CD14-positive monocyte (primary cell): Measurements from ENCODE around the gene CAMSAP3. TPM values are rescaled to one million over a fixed set of nuclear protein-coding genes. Genes with fewer than 3 reads are reported as not detected.
A peak's percentile ranks its signal among the peaks of the same experiment; 100 is the strongest.

ENCODE experiments used
- DNase-seq, 3 donors: peaks; one replicate each; pipeline ENCODE4 v3.0.0-alpha.2; 2011 to 2022
- H2AFZ ChIP-seq: 2 replicates; pipeline ENCODE4 v1.6.0; 2012; ENCODE audit warnings: mild to moderate bottlenecking, low read depth, low read length, inconsistent platforms; ENCODE audit not compliant: insufficient read depth, poor library complexity, severe bottlenecking
- H3K27ac ChIP-seq, 2 donors: 1 replicate in 1 of 2; 2 replicates in 1 of 2; pipeline ENCODE4 v1.5.1; 2012 to 2013; ENCODE audit warnings: low read length in 2 of 2, control low read depth in 1 of 2, inconsistent platforms in 1 of 2, low read depth in 1 of 2, mild to moderate bottlenecking in 1 of 2
- H3K27me3 ChIP-seq, 2 donors: one replicate each; pipeline versions ENCODE4 v1.6.0 to v1.6.1; 2011 to 2013; ENCODE audit warnings: low read length in 2 of 2; ENCODE audit not compliant: control insufficient read depth in 2 of 2, insufficient read depth in 2 of 2
- H3K36me3 ChIP-seq, 2 donors: replicated peaks in 1 of 2; 1 replicate in 1 of 2; 2 replicates in 1 of 2; pipeline versions ENCODE4 v1.5.1 to v1.6.1; 2012 to 2013; ENCODE audit warnings: low read length in 2 of 2, control low read depth in 1 of 2, inconsistent platforms in 1 of 2, mild to moderate bottlenecking in 1 of 2; ENCODE audit not compliant: insufficient read depth in 2 of 2, control insufficient read depth in 1 of 2
- H3K4me1 ChIP-seq, 2 donors: 1 replicate in 1 of 2; 2 replicates in 1 of 2; pipeline versions ENCODE4 v1.5.1 to v1.6.1; 2012 to 2013; ENCODE audit warnings: low read length in 2 of 2, control low read depth in 1 of 2, inconsistent platforms in 1 of 2, mild to moderate bottlenecking in 1 of 2, moderate library complexity in 1 of 2; ENCODE audit not compliant: insufficient read depth in 2 of 2, control insufficient read depth in 1 of 2
- H3K4me2 ChIP-seq: replicated peaks from 2 replicates; pipeline ENCODE3; 2012; ENCODE audit warnings: low read length, moderate library complexity, mild to moderate bottlenecking; ENCODE audit not compliant: poor library complexity, severe bottlenecking; ENCODE audit errors: extremely low read depth
- H3K4me3 ChIP-seq, 3 experiments: fragments of 200-600 bp in 1 of 3; sonication (generic) in 1 of 3; replicated peaks in 1 of 3; 1 replicate in 2 of 3; 2 replicates in 1 of 3; pipeline ENCODE4 v1.5.1; 2011 to 2013; ENCODE audit warnings: low read length in 3 of 3, mild to moderate bottlenecking in 3 of 3, control low read depth in 2 of 3, low read depth in 2 of 3, inconsistent platforms in 1 of 3, moderate library complexity in 1 of 3
- H3K79me2 ChIP-seq: 2 replicates; pipeline ENCODE4 v1.6.0; 2012; ENCODE audit warnings: mild to moderate bottlenecking, control low read depth, inconsistent platforms, low read length, moderate library complexity; ENCODE audit not compliant: insufficient read depth
- H3K9ac ChIP-seq: 2 replicates; pipeline ENCODE4 v1.6.0; 2017; ENCODE audit warnings: low read length, mild to moderate bottlenecking; ENCODE audit not compliant: insufficient read depth, poor library complexity, severe bottlenecking
- H3K9me3 ChIP-seq, 2 donors: replicated peaks in 1 of 2; 1 replicate in 1 of 2; 2 replicates in 1 of 2; pipeline versions ENCODE4 v1.5.1 to v1.6.1; 2012 to 2013; ENCODE audit warnings: low read length in 2 of 2, control low read depth in 1 of 2; ENCODE audit not compliant: control insufficient read depth in 1 of 2, insufficient read depth in 1 of 2
- H4K20me1 ChIP-seq: 2 replicates; pipeline ENCODE4 v1.6.0; 2012; ENCODE audit warnings: mild to moderate bottlenecking, low read length, control low read depth, moderate library complexity; ENCODE audit not compliant: insufficient read depth
- H3K27ac Mint-ChIP-seq, 7 donors: one replicate each; pipeline ENCODE4 v1.8.0; 2020; ENCODE audit warnings: mild to moderate bottlenecking in 7 of 7, mixed read lengths in 7 of 7, moderate library complexity in 6 of 7, inconsistent platforms in 2 of 7
- H3K27me3 Mint-ChIP-seq, 3 donors: one replicate each; pipeline ENCODE4 v1.8.0; 2021 to 2022; ENCODE audit warnings: low read depth in 3 of 3, mild to moderate bottlenecking in 3 of 3, mixed read lengths in 3 of 3, moderate library complexity in 3 of 3, inconsistent platforms in 1 of 3
- H3K36me3 Mint-ChIP-seq, 2 donors: one replicate each; pipeline ENCODE4 v1.8.0; 2020; ENCODE audit warnings: mixed read lengths in 2 of 2, inconsistent platforms in 1 of 2, mild to moderate bottlenecking in 1 of 2
- H3K4me1 Mint-ChIP-seq: one replicate; pipeline ENCODE4 v1.8.0; 2020; ENCODE audit warnings: mild to moderate bottlenecking, mixed read lengths
- H3K4me3 Mint-ChIP-seq, 2 donors: one replicate each; pipeline ENCODE4 v1.8.0; 2020; ENCODE audit warnings: mild to moderate bottlenecking in 2 of 2, mixed read lengths in 2 of 2, moderate library complexity in 1 of 2
- H3K9me3 Mint-ChIP-seq, 7 donors: one replicate each; pipeline ENCODE4 v1.8.0; 2020 to 2022; ENCODE audit warnings: mixed read lengths in 7 of 7, mild to moderate bottlenecking in 6 of 7, moderate library complexity in 6 of 7, inconsistent platforms in 2 of 7
- WGBS: methylation state at CpG from one replicate; pipeline ENCODE4 v1.1.5; 2013; ENCODE audit warnings: missing lambda C conversion rate; ENCODE audit not compliant: insufficient coverage; 5-methylcytosine and 5-hydroxymethylcytosine counted together
- intact Hi-C, 2 donors: fragments of 100-400 bp; cut with micrococcal nuclease; formaldehyde crosslinking; loops; one replicate each; pipeline versions ENCODE4 v1.15.0 to v1.15.1; 2023
- polyA plus RNA-seq, 3 donors: library from polyadenylated mRNA; depleted of rRNA in 1 of 3; unstranded in 2 of 3; stranded (reverse) in 1 of 3; fragments of 300-500 nt in 2 of 3; fragments of >200 nt in 1 of 3; fragmentation: Illumina TruSeq in 2 of 3; gene quantifications; 1 replicate in 2 of 3; 2 replicates in 1 of 3; pipeline ENCODE4 v1.2.3, GENCODE V29; 2012 to 2021
- TF ChIP-seq, protein P1 (sequence below): fragments of 200-600 bp; IDR thresholded peaks from one replicate; pipeline ENCODE4 v1.8.0; 2022; ENCODE audit warnings: antibody characterized with exemption, mild to moderate bottlenecking

The CAMSAP3 gene
- polyA plus RNA-seq, 3 donors = 0.05 TPM; not detected in 2

- DNase-seq = no peak
- peak overlapping the region; percentile 71 to 94 for H3K4me3 Mint-ChIP-seq
- peaks cover 0 to 2% (median 0%) of the 10 kb centered on the region in 7 donors for H3K9me3 Mint-ChIP-seq
Observed at GRCh38 chr19:7645656-7646425, 50.2 kb downstream of the CAMSAP3 start.

DNA sequence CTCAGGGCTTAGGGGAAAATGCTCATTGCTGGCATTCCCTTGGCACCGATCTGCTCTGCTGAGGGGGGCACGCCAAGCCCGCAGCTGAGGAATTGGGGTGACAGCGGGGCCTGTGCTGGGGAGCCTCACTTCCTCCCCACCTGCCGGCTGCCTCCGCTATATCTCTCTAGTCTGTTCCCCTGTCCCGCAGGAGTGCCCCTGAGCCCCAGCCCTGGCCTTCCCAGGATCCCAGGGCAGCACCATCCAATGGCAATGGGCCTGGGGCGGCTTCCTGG lies 50.7 kb downstream of the CAMSAP3 start:
- H3K36me3 ChIP-seq = peaks cover 31 to 56% of the 10 kb centered on the region in 2 donors
- H2AFZ ChIP-seq = no peak overlapping the region
- 40% methylated on average over 7 of the region's 8 CpGs for WGBS
- TF ChIP-seq, protein P1, sequence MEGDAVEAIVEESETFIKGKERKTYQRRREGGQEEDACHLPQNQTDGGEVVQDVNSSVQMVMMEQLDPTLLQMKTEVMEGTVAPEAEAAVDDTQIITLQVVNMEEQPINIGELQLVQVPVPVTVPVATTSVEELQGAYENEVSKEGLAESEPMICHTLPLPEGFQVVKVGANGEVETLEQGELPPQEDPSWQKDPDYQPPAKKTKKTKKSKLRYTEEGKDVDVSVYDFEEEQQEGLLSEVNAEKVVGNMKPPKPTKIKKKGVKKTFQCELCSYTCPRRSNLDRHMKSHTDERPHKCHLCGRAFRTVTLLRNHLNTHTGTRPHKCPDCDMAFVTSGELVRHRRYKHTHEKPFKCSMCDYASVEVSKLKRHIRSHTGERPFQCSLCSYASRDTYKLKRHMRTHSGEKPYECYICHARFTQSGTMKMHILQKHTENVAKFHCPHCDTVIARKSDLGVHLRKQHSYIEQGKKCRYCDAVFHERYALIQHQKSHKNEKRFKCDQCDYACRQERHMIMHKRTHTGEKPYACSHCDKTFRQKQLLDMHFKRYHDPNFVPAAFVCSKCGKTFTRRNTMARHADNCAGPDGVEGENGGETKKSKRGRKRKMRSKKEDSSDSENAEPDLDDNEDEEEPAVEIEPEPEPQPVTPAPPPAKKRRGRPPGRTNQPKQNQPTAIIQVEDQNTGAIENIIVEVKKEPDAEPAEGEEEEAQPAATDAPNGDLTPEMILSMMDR = no peak
- peak overlapping the region in 6 of 7 donors; percentile 50 to 97 (median 92) for H3K27ac Mint-ChIP-seq
- peaks cover 52% of the 10 kb centered on the region for H3K79me2 ChIP-seq
- peaks cover 0 to 2% (median 0%) of the 10 kb centered on the region in 7 donors for H3K9me3 Mint-ChIP-seq
- peaks cover 36% of the 10 kb centered on the region for H3K4me1 Mint-ChIP-seq
- H3K9ac ChIP-seq = peak overlapping the region; percentile 61
- peak overlapping the region; percentile 21 to 75 (median 51) for H3K4me3 ChIP-seq
- H3K4me2 ChIP-seq = peak overlapping the region; percentile 86
- peaks cover 46 to 58% of the 10 kb centered on the region in 2 donors for H3K4me1 ChIP-seq
- no peaks in the 10 kb centered on the region for H3K27me3 ChIP-seq
- intact Hi-C loops = loop anchor here in 1 of 2 donors (5.0 kb wide), 1 partner anchor 36 kb away; the partner anchor contains the start of gene TRAPPC5
- peak overlapping the region; percentile 71 to 94 for H3K4me3 Mint-ChIP-seq
- H3K36me3 Mint-ChIP-seq = peaks cover 33 to 58% of the 10 kb centered on the region in 2 donors
- peak overlapping the region; percentile 73 to 87 for H3K27ac ChIP-seq
- H4K20me1 ChIP-seq = peaks cover 39% of the 10 kb centered on the region
- peaks cover 0 to 2% (median 1%) of the 10 kb centered on the region in 3 donors for H3K27me3 Mint-ChIP-seq
- DNase-seq = no peak
- H3K9me3 ChIP-seq = no peaks in the 10 kb centered on the region

More at GRCh38 chr19:7645656-7646425, 50.2 kb downstream of the CAMSAP3 start:
- intact Hi-C loops = loop anchor here in 1 of 2 donors (5.0 kb wide), 1 partner anchor 36 kb away; the partner anchor contains the start of gene TRAPPC5
- H3K4me1 ChIP-seq = peaks cover 46 to 58% of the 10 kb centered on the region in 2 donors
- peak overlapping the region; percentile 86 for H3K4me2 ChIP-seq
- peak overlapping the region; percentile 21 to 75 (median 51) for H3K4me3 ChIP-seq
- peak overlapping the region; percentile 88 to 98 (median 93) for H3K27ac Mint-ChIP-seq
- peaks cover 36 to 62% of the 10 kb centered on the region in 2 donors for H3K36me3 ChIP-seq
- H3K27ac ChIP-seq = peak overlapping the region; percentile 73 to 87
- H4K20me1 ChIP-seq = peaks cover 44% of the 10 kb centered on the region
- peak overlapping the region; percentile 8 for H2AFZ ChIP-seq
- H3K9ac ChIP-seq = peak overlapping the region; percentile 61
- peaks cover 57% of the 10 kb centered on the region for H3K79me2 ChIP-seq
- 24% methylated on average over 18 of the region's 20 CpGs for WGBS
- peaks cover 35 to 63% of the 10 kb centered on the region in 2 donors for H3K36me3 Mint-ChIP-seq
- TF ChIP-seq, protein P1 = no peak
- H3K4me1 Mint-ChIP-seq = peaks cover 36% of the 10 kb centered on the region
- H3K27me3 ChIP-seq = no peaks in the 10 kb centered on the region
- H3K27me3 Mint-ChIP-seq = peaks cover 0 to 2% (median 0%) of the 10 kb centered on the region in 3 donors
- H3K9me3 ChIP-seq = no peaks in the 10 kb centered on the region
